BE2C (cell line): Measurements from ENCODE around the gene PARP8.
"Not testable (repeated sequence)": the region's sequence is repeated elsewhere in the genome, so short reads cannot be mapped to it uniquely, and the experiment has no call there.

Experiments
- DNase-seq: peaks from one replicate; pipeline ENCODE4 v3.0.0-alpha.2; 2020
- H3K27me3 ChIP-seq: fragments of 250-450 bp; sonication (Bioruptor Pico); 2 replicates; pipeline ENCODE4 v1.5.1; 2020; ENCODE audit warnings: mild to moderate bottlenecking
- H3K36me3 ChIP-seq: fragments of 250-450 bp; sonication (Bioruptor Pico); 2 replicates; pipeline ENCODE4 v1.5.1; 2020; ENCODE audit warnings: mild to moderate bottlenecking
- H3K4me1 ChIP-seq: fragments of 250-450 bp; sonication (Bioruptor Pico); 2 replicates; pipeline ENCODE4 v1.5.1; 2020
- H3K4me3 ChIP-seq: 2 replicates; pipeline ENCODE4 v1.5.1; 2011; ENCODE audit warnings: low read depth, low read length
- H3K9me3 ChIP-seq: fragments of 250-450 bp; sonication (Bioruptor Pico); 2 replicates; pipeline ENCODE4 v1.5.1; 2020
- CTCF ChIP-seq: IDR thresholded peaks from 2 replicates; pipeline ENCODE4 v1.5.1; 2012; ENCODE audit warnings: mild to moderate bottlenecking, low read depth, low read length

PARP8 gene

GRCh38 chr5:50675385-50675784 is 8.9 kb downstream of the PARP8 start:
- Histone ChIP-seq H3K4me3 (no peak overlapping the region), H3K36me3 (no peaks in the 10 kb centered on the region), H3K27me3 (no peaks in the 10 kb centered on the region), H3K4me1 (no peaks in the 10 kb centered on the region), H3K9me3 (no peaks in the 10 kb centered on the region)
- no peak for DNase-seq
- TF ChIP-seq CTCF: no peak

DNA sequence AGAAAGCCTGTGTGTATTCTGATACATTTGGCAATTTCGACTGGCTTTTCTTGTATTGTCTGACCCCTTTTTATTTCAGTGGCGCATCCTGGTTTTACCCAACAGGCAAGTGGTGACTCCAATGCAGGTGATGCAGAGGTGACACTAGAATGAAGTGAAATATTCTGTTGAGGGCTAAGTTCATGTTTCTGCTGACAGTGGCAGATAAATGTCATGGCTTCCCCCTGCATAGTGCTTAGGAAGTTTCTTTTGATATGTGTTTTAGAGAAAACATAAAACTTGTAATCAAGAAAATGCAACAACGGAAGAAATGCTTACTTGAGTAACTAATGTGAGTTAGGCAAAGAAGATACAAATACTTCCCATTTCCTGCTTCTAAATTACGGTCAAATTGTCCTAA is 13.1 kb downstream of the PARP8 start:
- H3K9me3 ChIP-seq, H3K36me3 ChIP-seq, H3K27me3 ChIP-seq, H3K4me3 ChIP-seq, DNase-seq, H3K4me1 ChIP-seq: not testable (repeated sequence)

- no peak for TF ChIP-seq CTCF
- Histone ChIP-seq H3K4me1 (no peaks in the 10 kb centered on the region), H3K27me3 (no peaks in the 10 kb centered on the region), H3K36me3 (no peaks in the 10 kb centered on the region), H3K9me3 (no peaks in the 10 kb centered on the region), H3K4me3 (no peak overlapping the region)
- no peak for DNase-seq
Measured at GRCh38 chr5:50684721-50685120, 18.3 kb downstream of the PARP8 start.

- Histone ChIP-seq H3K4me1 (no peaks in the 10 kb centered on the region), H3K9me3 (no peaks in the 10 kb centered on the region), H3K36me3 (no peaks in the 10 kb centered on the region), H3K4me3 (no peak overlapping the region), H3K27me3 (no peaks in the 10 kb centered on the region)
- TF ChIP-seq CTCF: no peak
- no peak for DNase-seq
Measured at GRCh38 chr5:50687548-50687947, 21.1 kb downstream of the PARP8 start.

DNA sequence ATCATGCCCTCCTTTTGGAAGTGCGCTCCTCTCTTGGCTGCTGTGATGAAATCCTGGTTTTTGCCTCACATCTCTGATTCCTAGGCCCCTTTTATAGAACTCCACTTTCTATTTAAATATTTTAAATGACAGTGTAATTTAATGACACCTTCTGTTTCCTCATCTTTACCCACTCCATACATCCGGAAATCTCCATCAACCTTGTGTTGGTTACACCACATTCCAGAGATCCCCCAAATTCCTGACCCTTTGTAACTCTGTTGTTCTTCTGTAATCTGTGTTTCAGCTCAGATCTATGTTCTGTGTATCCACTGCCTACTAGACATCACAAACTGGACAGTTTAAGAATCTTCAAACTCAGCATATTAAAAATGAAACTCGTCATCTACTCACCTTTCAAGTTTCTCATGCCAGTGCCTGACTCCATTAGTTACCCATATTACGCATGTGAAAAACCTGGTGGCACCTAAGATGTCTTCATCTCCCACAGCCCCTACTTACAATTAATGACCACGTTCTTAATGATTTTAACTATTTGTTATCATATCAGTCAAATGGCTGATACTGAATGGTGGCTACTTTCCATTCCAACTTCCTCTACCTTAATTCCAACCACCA is 25.1 kb downstream of the PARP8 start:
- Histone ChIP-seq H3K4me1 (no peaks in the 10 kb centered on the region), H3K36me3 (no peaks in the 10 kb centered on the region), H3K27me3 (no peaks in the 10 kb centered on the region), H3K9me3 (no peaks in the 10 kb centered on the region), H3K4me3 (no peak overlapping the region)
- TF ChIP-seq CTCF: no peak
- no peak for DNase-seq

- H3K4me3 ChIP-seq: no peak overlapping the region
- H3K4me1 ChIP-seq: no peaks in the 10 kb centered on the region
- H3K36me3 ChIP-seq: no peaks in the 10 kb centered on the region
- TF ChIP-seq CTCF: no peak
- no peaks in the 10 kb centered on the region for H3K27me3 ChIP-seq
- no peak for DNase-seq
- no peaks in the 10 kb centered on the region for H3K9me3 ChIP-seq
Measured at GRCh38 chr5:50694027-50694590, 27.7 kb downstream of the PARP8 start.

GRCh38 chr5:50694626-50695025 is 28.2 kb downstream of the PARP8 start:
- H3K9me3 ChIP-seq, DNase-seq, H3K36me3 ChIP-seq, H3K27me3 ChIP-seq, H3K4me3 ChIP-seq, H3K4me1 ChIP-seq: not testable (repeated sequence)
